Stimulated activated naive CD8-positive, alpha-beta T cell treated with anti-CD3 and anti-CD28 coated beads, Interleukin-15, amount 100 ng/mL, for 72 hours (primary cell): ENCODE data around the gene CHPT1.
"Not testable (repeated sequence)": the region's sequence is repeated elsewhere in the genome, so short reads cannot be mapped to it uniquely, and the experiment has no call there.

ENCODE experiments used
- ATAC-seq: fragments of 150-1000 bp; cut with Tn5 transposase; 2 replicates; pipeline ENCODE4 v1.10.0; 2021; ENCODE audit warnings: mild to moderate bottlenecking, moderate library complexity
- DNase-seq, 2 donors: peaks; one replicate each; pipeline ENCODE4 v3.0.0; 2021 to 2022
- H3K27ac Mint-ChIP-seq, 2 donors: one replicate each; pipeline ENCODE4 v1.8.0; 2022; ENCODE audit warnings: mild to moderate bottlenecking in 2 of 2, mixed read lengths in 2 of 2, moderate library complexity in 2 of 2
- H3K27me3 Mint-ChIP-seq: one replicate; pipeline ENCODE4 v1.8.0; 2022; ENCODE audit warnings: mixed read lengths
- H3K4me1 Mint-ChIP-seq: one replicate; pipeline ENCODE4 v1.8.0; 2022; ENCODE audit warnings: mild to moderate bottlenecking, mixed read lengths
- H3K4me3 Mint-ChIP-seq, 2 donors: one replicate each; pipeline ENCODE4 v1.8.0; 2022; ENCODE audit warnings: mild to moderate bottlenecking in 2 of 2, mixed read lengths in 2 of 2, moderate library complexity in 1 of 2
- H3K9me3 Mint-ChIP-seq, 2 donors: one replicate each; pipeline ENCODE4 v1.8.0; 2022; ENCODE audit warnings: mixed read lengths in 2 of 2

CHPT1 gene

DNA sequence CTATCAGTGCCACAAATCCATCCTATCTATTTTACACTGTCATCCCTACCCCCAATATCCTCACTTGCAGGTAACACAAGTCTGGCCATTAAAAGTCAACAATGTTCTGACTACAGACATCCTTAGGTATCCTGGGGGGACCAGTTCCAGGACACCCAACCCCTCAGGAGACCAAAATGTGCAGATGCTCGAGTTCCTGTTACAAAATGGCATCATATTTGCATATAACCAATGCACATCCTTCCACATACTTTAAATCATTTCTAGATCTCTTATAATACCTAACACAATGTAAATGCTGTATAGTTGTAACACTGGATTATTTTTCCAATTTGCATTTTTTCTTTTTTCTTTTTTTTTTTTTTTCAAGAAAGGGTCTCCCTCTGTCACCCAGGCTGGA, 34.9 kb downstream of the CHPT1 start:
- no peak for DNase-seq
- ATAC-seq, result no peak
- H3K4me3 Mint-ChIP-seq, result no peak overlapping the region
- no peaks in the 10 kb centered on the region for H3K4me1 Mint-ChIP-seq
- H3K27ac Mint-ChIP-seq, result peak overlapping the region; percentile 26 to 75
- no peaks in the 10 kb centered on the region for H3K27me3 Mint-ChIP-seq
- no peaks in the 10 kb centered on the region for H3K9me3 Mint-ChIP-seq

DNA sequence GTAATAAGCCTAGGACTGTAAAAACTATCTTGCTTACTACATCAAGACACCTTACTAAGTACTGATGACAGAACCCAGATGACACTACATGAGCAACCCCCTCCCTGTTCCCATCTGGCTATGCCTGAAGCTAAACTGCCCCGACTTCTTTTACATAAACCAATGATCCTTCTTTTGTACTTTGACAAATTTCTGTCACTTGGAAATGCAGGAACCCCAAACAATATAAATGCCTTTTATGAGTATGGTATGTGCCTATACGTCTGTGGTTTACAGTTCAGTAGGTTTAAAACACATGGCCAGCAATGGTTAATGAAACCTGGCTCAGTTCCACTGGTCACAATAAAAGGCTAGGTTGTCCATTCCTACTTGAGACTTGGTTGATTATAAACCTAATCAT, 35.7 kb downstream of the CHPT1 start:
- Mint-ChIP-seq H3K9me3 (no peaks in the 10 kb centered on the region), H3K4me3 (no peak overlapping the region), H3K4me1 (no peaks in the 10 kb centered on the region), H3K27me3 (no peaks in the 10 kb centered on the region), H3K27ac (peak overlapping the region in 1 of 2 donors; percentile 75)
- DNase-seq (no peak), ATAC-seq (no peak)

DNA sequence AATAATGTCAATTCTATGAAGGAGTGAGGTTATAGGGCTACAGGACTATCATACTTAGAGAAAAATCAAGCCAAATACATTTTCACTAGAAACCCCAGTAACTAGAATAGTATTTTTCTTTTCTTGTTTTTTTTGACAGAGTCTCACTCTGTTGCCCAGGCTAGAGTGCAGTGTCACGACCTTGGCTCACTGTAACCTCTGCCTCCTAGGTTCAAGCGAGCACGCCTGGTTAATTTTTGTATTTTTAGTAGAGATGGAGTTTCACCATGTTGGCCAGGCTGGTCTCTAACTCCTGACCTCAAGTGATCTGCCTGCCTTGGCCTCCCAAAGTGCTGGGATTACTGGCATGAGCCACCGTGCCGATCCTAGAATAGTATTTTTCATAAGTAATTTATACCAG, 37.0 kb downstream of the CHPT1 start:
- H3K4me1 Mint-ChIP-seq, DNase-seq, H3K27me3 Mint-ChIP-seq, H3K27ac Mint-ChIP-seq, H3K4me3 Mint-ChIP-seq, ATAC-seq, H3K9me3 Mint-ChIP-seq: not testable (repeated sequence)

DNA sequence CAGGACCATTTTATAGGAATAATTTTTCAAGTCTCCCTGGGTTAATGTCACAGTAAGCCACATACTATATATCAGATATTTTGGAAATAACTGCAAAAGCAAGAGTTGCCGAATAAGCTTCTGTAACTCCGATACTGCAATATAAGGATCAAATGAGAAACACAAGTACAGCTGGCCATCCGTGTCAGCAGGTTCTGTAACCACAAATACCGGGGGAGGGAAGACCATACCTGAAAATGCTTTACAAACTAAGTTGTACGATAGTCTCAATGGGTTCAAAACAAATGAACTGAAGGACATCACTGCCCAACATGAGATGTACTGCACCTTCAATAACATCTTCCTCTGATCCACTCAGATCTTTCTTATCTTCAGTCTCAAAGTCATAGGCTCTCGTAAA, 40.0 kb downstream of the CHPT1 start:
- H3K9me3 Mint-ChIP-seq, result no peaks in the 10 kb centered on the region
- no peaks in the 10 kb centered on the region for H3K27me3 Mint-ChIP-seq
- no peak overlapping the region for H3K27ac Mint-ChIP-seq
- H3K4me1 Mint-ChIP-seq, result no peaks in the 10 kb centered on the region
- H3K4me3 Mint-ChIP-seq, result no peak overlapping the region
- ATAC-seq, result no peak
- DNase-seq, result no peak

DNA sequence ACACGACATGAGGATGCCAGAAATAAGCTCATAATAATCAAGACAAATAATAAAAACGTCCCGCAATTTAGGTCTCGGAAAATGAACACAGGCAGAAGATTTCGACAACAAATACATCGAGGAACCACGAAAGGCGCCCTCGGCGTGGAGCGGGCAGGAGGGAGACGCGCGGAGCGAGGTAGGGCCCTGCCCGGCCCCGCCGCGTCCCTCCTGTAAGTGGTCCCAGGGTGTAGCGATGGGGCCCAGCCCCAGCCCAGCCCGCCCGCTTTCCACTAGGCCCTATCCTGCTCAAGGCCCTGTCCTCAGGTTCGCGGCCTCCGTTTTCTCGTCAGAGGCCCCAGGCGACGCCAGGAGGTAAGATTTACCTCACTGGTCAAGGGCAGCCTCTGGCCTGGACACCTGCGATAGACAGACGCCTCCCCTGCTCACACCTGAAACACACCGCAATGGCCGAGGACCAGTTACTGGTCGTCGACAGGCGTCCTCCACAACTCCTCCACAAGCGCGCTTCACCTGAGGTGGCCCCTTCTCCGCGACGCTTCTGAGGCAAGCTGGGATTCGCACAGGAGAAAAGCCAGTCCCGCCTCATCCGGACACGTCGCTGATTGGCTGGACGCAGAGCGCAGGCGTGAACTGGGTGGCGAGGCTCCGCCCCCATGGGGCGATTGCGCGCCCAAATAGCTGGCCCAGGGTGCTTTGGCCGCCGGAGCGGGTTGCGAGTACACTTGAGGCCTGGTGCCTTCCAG, 41.7 kb downstream of the CHPT1 start, which contains the start of gene SYCP3:
TSS of gene SYCP3 (minus strand) at position 543 of the 746 bp plus-strand sequence. CDS start 1,527 bp downstream, outside the sequence.
- Mint-ChIP-seq H3K27ac (peak within 1 kb of the TSS in 1 of 2 donors; percentile 59), H3K9me3 (no peaks in the 10 kb centered on the region), H3K4me3 (no peak within 1 kb of the TSS), H3K4me1 (peaks cover 11% of the 10 kb centered on the region), H3K27me3 (no peaks in the 10 kb centered on the region)
- ATAC-seq (peak; percentile 60), DNase-seq (no peak)

DNA sequence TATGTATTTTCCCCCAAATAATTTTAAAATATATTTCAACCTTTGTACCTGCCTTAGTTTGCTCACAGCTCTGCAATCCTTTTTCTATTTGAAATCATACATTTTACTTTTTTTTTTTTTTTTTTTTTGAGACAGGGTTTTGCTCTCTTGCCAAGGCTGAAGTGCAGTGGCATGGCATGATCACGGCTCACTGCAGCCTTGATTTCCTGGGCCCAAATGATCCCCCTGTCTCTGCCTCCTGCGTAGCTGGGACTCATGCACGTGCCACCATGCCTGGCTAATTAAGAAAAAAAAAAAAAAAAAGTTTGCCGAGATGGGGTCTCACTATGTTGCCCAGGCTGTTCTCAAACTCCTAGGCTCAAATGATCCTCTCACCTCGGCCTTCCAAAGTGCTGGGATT, 43.1 kb downstream of the CHPT1 start:
- no peak for DNase-seq
- ATAC-seq, result no peak
- Mint-ChIP-seq H3K27ac (no peak overlapping the region), H3K4me1 (peaks cover 13% of the 10 kb centered on the region), H3K27me3 (no peaks in the 10 kb centered on the region), H3K4me3 (no peak overlapping the region), H3K9me3 (no peaks in the 10 kb centered on the region)

DNA sequence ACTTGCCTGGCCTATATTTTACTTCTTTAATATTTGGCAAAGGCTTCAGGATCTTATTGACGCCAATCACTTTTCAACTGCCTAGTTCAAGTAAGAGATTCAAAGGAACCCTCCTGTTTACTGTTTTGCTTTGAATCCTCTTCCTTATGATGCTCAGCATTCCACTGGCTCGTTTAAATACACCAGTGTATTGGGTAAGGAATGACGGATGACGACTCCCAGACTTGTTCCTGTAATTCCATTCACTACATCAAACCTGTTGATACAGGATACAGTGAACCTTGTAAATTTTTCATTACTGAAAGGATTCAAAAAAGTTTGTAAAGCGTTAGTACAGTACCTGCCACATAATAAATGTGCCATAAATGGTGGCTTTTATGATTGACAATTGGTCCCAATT, 43.5 kb downstream of the CHPT1 start:
- no peak overlapping the region for H3K4me3 Mint-ChIP-seq
- H3K9me3 Mint-ChIP-seq, result no peaks in the 10 kb centered on the region
- H3K4me1 Mint-ChIP-seq, result peaks cover 13% of the 10 kb centered on the region
- H3K27me3 Mint-ChIP-seq, result no peaks in the 10 kb centered on the region
- ATAC-seq (no peak), DNase-seq (no peak)
- no peak overlapping the region for H3K27ac Mint-ChIP-seq

DNA sequence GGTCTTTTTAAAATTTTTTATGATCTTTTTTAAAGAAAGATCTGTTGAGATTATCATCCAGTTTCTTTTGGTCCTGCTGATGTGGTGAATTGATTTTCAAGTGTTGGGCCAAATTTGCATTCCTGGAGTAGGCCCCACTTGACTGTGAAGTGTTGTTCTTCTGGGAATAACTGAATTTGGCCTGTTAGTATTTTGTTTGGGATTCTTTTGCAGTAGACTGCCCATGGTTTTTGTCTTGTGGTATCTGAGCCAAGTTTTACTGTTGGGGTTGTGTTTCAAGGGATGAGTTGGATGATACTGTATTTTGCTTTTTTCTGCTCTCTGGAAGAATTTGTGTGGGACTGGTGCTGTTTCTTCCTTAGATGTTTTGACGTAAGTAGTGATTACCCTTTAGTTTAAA, 45.8 kb downstream of the CHPT1 start:
- ATAC-seq (no peak), DNase-seq (no peak)
- no peak overlapping the region for H3K4me3 Mint-ChIP-seq
- no peaks in the 10 kb centered on the region for H3K9me3 Mint-ChIP-seq
- peaks cover 13% of the 10 kb centered on the region for H3K4me1 Mint-ChIP-seq
- peak overlapping the region; percentile 18 to 60 for H3K27ac Mint-ChIP-seq
- H3K27me3 Mint-ChIP-seq, result no peaks in the 10 kb centered on the region

DNA sequence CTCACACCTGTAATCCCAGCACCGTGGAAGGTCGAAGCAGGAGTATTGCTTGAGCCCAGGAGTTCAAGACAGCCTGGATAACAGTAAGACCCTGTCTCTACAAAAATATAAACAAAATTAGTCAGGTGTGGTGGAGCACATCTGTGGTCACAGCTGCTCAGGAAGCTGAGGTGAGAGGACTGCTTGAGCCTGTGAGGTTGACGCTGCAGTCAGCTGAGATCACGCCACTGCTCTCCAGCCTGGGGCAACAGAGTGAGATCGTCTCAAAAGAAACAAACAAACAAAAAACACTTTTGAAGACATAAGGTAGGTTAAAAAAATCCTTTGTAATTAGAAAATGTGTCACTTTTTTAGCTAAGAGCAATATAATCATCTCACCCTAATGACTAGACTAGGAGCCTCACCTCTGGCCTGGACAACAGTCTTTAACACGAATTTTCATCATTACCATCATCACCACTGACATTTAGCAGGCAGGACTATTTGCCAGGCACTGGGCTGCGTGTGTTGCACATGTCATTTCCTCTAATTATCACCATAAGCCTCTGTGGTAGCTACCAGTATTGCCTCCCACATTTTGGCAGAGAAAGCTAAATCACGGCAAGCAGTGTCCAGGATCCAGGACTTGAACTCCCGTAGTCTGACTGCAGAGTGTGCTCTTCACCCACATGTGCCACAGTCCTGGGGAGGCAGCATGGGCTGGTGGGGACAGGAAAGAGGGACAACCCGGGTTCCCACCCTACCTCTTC, 46.5 kb downstream of the CHPT1 start:
- H3K27me3 Mint-ChIP-seq, result no peaks in the 10 kb centered on the region
- no peak overlapping the region for H3K4me3 Mint-ChIP-seq
- H3K4me1 Mint-ChIP-seq, result peaks cover 13% of the 10 kb centered on the region
- ATAC-seq, result peak; percentile 57
- DNase-seq, result no peak
- no peaks in the 10 kb centered on the region for H3K9me3 Mint-ChIP-seq
- H3K27ac Mint-ChIP-seq, result peak overlapping the region; percentile 18 to 89

DNA sequence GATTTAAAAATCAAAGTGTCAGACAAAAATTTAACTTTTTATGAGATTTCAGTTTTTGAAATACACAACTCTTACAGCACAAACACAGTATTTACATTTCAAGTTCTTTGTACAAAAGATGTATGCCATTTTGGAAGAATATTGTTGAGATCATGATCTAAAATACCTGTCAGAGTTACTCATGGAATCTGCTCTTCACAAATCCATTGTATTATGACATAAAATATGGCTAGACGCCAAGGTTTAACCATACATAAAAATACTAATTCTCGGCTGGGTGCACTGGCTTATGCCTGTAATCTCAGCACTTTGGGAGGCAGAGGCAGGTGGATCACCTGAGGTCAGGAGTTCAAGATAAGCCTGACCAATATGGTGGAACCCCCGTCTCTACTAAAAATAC, 48.0 kb downstream of the CHPT1 start:
- Mint-ChIP-seq H3K27me3 (no peaks in the 10 kb centered on the region), H3K4me3 (no peak overlapping the region), H3K4me1 (peaks cover 13% of the 10 kb centered on the region), H3K27ac (no peak overlapping the region), H3K9me3 (no peaks in the 10 kb centered on the region)
- DNase-seq (no peak), ATAC-seq (no peak)

DNA sequence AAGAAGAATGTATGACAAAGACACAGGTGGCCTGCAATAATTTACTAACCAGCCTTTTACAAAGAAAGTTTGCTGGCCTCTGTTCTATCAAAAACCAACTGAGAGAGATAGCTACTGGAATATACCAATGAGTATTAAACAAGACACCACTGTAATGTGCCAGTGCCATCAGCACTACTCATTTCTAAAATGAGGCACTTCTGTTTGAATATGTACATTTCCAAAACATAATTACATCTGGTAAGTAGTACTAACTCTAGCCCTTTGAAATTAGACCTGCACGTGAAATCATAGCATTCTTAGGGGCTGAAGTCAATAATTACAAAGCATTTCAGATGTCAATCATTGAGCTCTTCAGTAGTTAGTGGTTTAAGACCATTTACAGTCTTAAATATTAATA, 48.8 kb downstream of the CHPT1 start:
- Mint-ChIP-seq H3K4me3 (no peak overlapping the region), H3K4me1 (peaks cover 13% of the 10 kb centered on the region), H3K27ac (no peak overlapping the region), H3K9me3 (no peaks in the 10 kb centered on the region), H3K27me3 (no peaks in the 10 kb centered on the region)
- ATAC-seq (no peak), DNase-seq (no peak)

DNA sequence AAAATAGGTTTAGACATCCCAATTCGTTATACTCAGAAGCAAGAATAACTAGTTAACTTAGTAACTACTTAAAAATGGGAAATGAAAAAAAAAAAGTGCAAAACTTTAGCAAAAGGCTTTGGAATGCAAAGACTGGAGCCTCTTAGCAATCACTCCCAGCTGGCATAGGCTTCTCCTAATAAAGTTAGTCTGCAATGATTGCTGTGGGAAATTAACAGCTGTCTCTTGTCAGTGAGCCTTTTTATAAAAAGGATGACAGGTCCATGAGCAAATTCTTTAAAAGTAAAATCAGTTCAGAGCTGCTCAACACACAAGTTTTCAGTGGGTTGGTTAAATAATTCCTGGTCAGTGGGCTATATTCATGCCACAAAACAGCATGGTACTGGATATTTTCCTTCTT, 49.2 kb downstream of the CHPT1 start:
- no peak for ATAC-seq
- H3K27ac Mint-ChIP-seq, result no peak overlapping the region
- DNase-seq, result no peak
- no peaks in the 10 kb centered on the region for H3K9me3 Mint-ChIP-seq
- H3K27me3 Mint-ChIP-seq, result no peaks in the 10 kb centered on the region
- peaks cover 13% of the 10 kb centered on the region for H3K4me1 Mint-ChIP-seq
- no peak overlapping the region for H3K4me3 Mint-ChIP-seq

DNA sequence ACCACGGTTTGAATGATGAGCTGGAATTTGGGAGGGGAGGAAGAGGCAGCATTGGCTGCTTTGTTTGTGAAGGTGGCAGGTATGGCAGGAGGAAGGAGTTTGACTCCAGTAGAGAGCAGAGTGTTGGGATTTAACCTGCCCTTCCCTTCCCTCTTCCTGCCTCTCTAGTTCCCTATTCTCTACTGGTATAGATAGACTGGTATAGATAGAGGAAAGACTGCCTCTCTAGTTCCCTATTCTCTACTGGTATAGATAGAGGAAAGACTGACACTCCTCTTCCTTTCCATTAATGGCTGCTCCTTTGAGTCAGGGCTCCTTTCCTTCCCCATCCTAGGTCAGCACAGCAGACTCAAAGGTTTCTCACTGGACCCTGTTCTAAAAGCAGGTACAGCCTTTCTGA, 50.3 kb downstream of the CHPT1 start:
- H3K27me3 Mint-ChIP-seq, result no peaks in the 10 kb centered on the region
- peak overlapping the region in 1 of 2 donors; percentile 40 for H3K27ac Mint-ChIP-seq
- no peaks in the 10 kb centered on the region for H3K9me3 Mint-ChIP-seq
- ATAC-seq, result no peak
- DNase-seq, result no peak
- peaks cover 13% of the 10 kb centered on the region for H3K4me1 Mint-ChIP-seq
- H3K4me3 Mint-ChIP-seq, result no peak overlapping the region

DNA sequence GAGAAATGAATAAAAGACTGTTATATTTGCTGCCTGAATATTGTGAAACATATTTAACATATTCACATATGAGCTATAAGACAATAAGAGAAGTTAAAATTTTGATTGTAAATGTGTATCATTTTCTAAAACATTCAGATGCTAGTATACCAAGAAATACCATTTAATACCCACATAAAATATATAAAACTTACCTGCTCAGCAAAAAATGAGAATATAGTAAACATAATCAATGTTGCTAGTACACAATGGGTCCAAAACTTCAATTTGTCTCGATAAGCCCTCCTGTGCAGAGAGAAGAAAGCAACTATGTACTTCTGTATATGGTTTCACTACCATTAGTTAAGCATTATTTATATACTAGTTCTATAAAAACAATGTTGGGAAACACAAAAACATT, 51.5 kb downstream of the CHPT1 start:
- Mint-ChIP-seq H3K9me3 (no peaks in the 10 kb centered on the region), H3K27me3 (no peaks in the 10 kb centered on the region), H3K27ac (no peak overlapping the region), H3K4me1 (peaks cover 4% of the 10 kb centered on the region), H3K4me3 (no peak overlapping the region)
- DNase-seq (no peak), ATAC-seq (no peak)

DNA sequence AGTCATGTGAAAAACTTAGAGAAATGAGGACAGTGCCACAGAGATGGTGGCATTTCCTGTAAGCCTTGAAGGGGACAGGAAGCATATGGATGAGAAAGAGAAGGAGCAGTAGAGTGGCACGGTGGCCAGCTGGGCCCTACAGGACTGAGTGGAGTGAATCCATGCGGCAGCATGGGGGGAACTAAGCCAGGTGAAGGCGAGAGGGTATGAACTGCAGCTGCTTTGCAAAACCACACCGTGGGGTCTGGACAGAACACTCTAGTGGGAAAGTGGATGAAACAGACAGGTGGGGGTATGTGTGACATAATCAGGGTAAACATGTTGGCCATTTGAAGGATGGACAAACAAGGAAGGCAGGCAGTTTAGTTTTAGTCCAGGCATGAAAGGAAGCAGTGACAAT, 52.2 kb downstream of the CHPT1 start:
- Mint-ChIP-seq H3K27me3 (no peaks in the 10 kb centered on the region), H3K4me3 (no peak overlapping the region), H3K27ac (peak overlapping the region in 1 of 2 donors; percentile 0), H3K9me3 (no peaks in the 10 kb centered on the region), H3K4me1 (no peaks in the 10 kb centered on the region)
- no peak for DNase-seq
- ATAC-seq, result no peak

DNA sequence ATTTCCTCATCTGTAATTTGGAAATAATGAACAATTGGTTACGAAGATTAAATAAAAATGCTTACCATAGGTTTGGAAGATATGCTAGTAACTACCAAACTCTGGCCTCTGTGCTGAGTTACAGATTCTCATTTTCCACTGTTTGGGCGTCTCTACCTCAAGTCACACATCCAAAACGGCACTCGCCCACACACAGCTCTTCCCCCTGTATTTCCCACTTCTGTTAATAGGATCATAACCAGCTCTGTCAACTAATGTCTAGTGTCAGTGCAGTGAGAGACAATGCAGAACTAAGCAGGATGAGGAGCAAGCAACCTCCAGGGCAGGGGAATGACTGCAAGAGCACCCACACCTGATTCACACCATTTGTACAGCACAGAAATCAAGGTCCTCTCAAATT, 52.7 kb downstream of the CHPT1 start:
- Mint-ChIP-seq H3K4me1 (no peaks in the 10 kb centered on the region), H3K27ac (peak overlapping the region in 1 of 2 donors; percentile 51), H3K9me3 (no peaks in the 10 kb centered on the region), H3K4me3 (no peak overlapping the region), H3K27me3 (no peaks in the 10 kb centered on the region)
- ATAC-seq, result no peak
- DNase-seq, result no peak
